Activated CD4-positive, alpha-beta memory T cell treated with anti-CD3 and anti-CD28 coated beads, Interleukin-2, amount 10 ng/mL, durations not matched to agents 7 days and 5 days (primary cell): ENCODE results near the gene ZNF579. TPM values are rescaled to one million over a fixed set of nuclear protein-coding genes. Genes with fewer than 3 reads are reported as not detected.

Experiments used
- CTCF ChIA-PET: fragments of 350-600 bp; sonication (Branson Sonifier 250); formaldehyde crosslinking; loops from one replicate; lab custom pipeline; 2021; ENCODE audit warnings: antibody characterized with exemption, inconsistent platforms; lab: Charles Lee
- POLR2A ChIA-PET: fragments of 350-600 bp; sonication (Branson Sonifier 250); formaldehyde crosslinking; loops from one replicate; lab custom pipeline; 2021; ENCODE audit warnings: antibody characterized with exemption; lab: Charles Lee
- DNase-seq: peaks from one replicate; pipeline ENCODE4 v3.0.0-alpha.2; 2020
- H3K27ac Mint-ChIP-seq: one replicate; pipeline ENCODE4 v1.8.0; 2021; ENCODE audit warnings: mild to moderate bottlenecking, mixed read lengths
- H3K27me3 Mint-ChIP-seq: one replicate; pipeline ENCODE4 v1.8.0; 2021; ENCODE audit warnings: mixed read lengths
- H3K36me3 Mint-ChIP-seq: one replicate; pipeline ENCODE4 v1.8.0; 2021; ENCODE audit warnings: low read depth, mixed read lengths
- H3K4me1 Mint-ChIP-seq: one replicate; pipeline ENCODE4 v1.8.0; 2021; ENCODE audit warnings: mixed read lengths
- H3K4me3 Mint-ChIP-seq: one replicate; pipeline ENCODE4 v1.8.0; 2021; ENCODE audit warnings: mild to moderate bottlenecking, mixed read lengths
- H3K9me3 Mint-ChIP-seq: one replicate; pipeline ENCODE4 v1.8.0; 2021; ENCODE audit warnings: mixed read lengths
- total RNA-seq, 2 experiments: library from RNA; stranded (reverse); gene quantifications; one replicate each; pipeline ENCODE4 v1.2.3, GENCODE V29; 2021

The ZNF579 gene
- total RNA-seq, 2 experiments from 2014 or later, result 6.4 to 6.6 TPM

GRCh38 chr19:55527197-55528029 is 53.2 kb downstream of the ZNF579 start:
- Mint-ChIP-seq H3K4me1 (no peaks in the 10 kb centered on the region), H3K36me3 (no peaks in the 10 kb centered on the region), H3K4me3 (no peak overlapping the region), H3K27ac (no peak overlapping the region), H3K9me3 (no peaks in the 10 kb centered on the region), H3K27me3 (no peaks in the 10 kb centered on the region)
- CTCF ChIA-PET, result no interaction called here
- POLR2A ChIA-PET, result no interaction called here
- DNase-seq, result no peak

Other genes with a start within 250 kb of the ZNF579 start
- gene KMT5C, start 241.0 kb downstream of the ZNF579 start, total RNA-seq, result 10 to 100 TPM; 27.2 to 28.9 TPM
- gene COX6B2, start 226.1 kb downstream of the ZNF579 start, total RNA-seq, result 1 to 10 TPM in 1 of 2 experiments, under 1 TPM in 1; 0.83 to 2.0 TPM
- not detected for gene GARIN5B, start 217.6 kb downstream of the ZNF579 start, total RNA-seq
- under 1 TPM in 1 of 2 experiments, not detected in 1; 0.48 TPM for gene IL11, start 210.4 kb downstream of the ZNF579 start, total RNA-seq
- gene TMEM190, start 204.0 kb downstream of the ZNF579 start, total RNA-seq, result not detected
- gene TMEM238, start 196.6 kb downstream of the ZNF579 start, total RNA-seq, result 10 to 100 TPM; 19.2 to 19.3 TPM
- 1,000 to 10,000 TPM; 3,004 to 3,026 TPM for gene RPL28, start 194.9 kb downstream of the ZNF579 start, total RNA-seq
- gene UBE2S, start 173.1 kb downstream of the ZNF579 start, total RNA-seq, result 100 to 1,000 TPM; 277 to 284 TPM
- gene SHISA7, start 137.5 kb downstream of the ZNF579 start, total RNA-seq, result not detected
- gene ISOC2, start 119.2 kb downstream of the ZNF579 start, total RNA-seq, result 10 to 100 TPM; 14.5 to 16.7 TPM
- not detected for gene C19orf85, start 116.1 kb downstream of the ZNF579 start, total RNA-seq
- gene ZNF628, start 104.2 kb downstream of the ZNF579 start, total RNA-seq, result 1 to 10 TPM; 6.7 to 9.1 TPM
- gene NAT14, start 95.7 kb downstream of the ZNF579 start, total RNA-seq, result 10 to 100 TPM; 11.9 to 12.0 TPM
- under 1 TPM; 0.15 to 0.18 TPM for gene SSC5D, start 92.4 kb downstream of the ZNF579 start, total RNA-seq
- gene SBK2, start 43.7 kb downstream of the ZNF579 start, total RNA-seq, result not detected
- gene SBK3, start 35.3 kb downstream of the ZNF579 start, total RNA-seq, result not detected
- 10 to 100 TPM; 10.9 to 11.7 TPM for gene FIZ1, start 18.7 kb upstream of the ZNF579 start, total RNA-seq
- 10 to 100 TPM; 35.4 to 37.3 TPM for gene ZNF524, start 19.4 kb upstream of the ZNF579 start, total RNA-seq
- 10 to 100 TPM; 15.3 to 15.4 TPM for gene ZNF865, start 24.8 kb upstream of the ZNF579 start, total RNA-seq
- gene ZNF784, start 43.7 kb upstream of the ZNF579 start, total RNA-seq, result 1 to 10 TPM; 6.4 to 7.4 TPM
- gene ZNF580, start 60.2 kb upstream of the ZNF579 start, total RNA-seq, result 10 to 100 TPM; 35.7 to 39.7 TPM
- gene ZNF581, start 62.8 kb upstream of the ZNF579 start, total RNA-seq, result 10 to 100 TPM; 26.6 to 30.1 TPM
- gene CCDC106, start 67.4 kb upstream of the ZNF579 start, total RNA-seq, result 1 to 10 TPM; 3.7 to 3.8 TPM
- gene U2AF2, start 74.2 kb upstream of the ZNF579 start, total RNA-seq, result 100 to 1,000 TPM; 204 to 213 TPM
- 10 to 100 TPM; 63.9 to 64.5 TPM for gene EPN1, start 94.4 kb upstream of the ZNF579 start, total RNA-seq
- gene NLRP9, start 157.6 kb upstream of the ZNF579 start, total RNA-seq, result not detected
- gene RFPL4A, start 178.2 kb upstream of the ZNF579 start, total RNA-seq, result not detected
- not detected for gene RFPL4AL1, start 188.3 kb upstream of the ZNF579 start, total RNA-seq